ENCODE results near the gene PPP1R36.
"Not testable (repeated sequence)": the region's sequence is repeated elsewhere in the genome, so short reads cannot be mapped to it uniquely, and the experiment has no call there.

The PPP1R36 gene

GRCh38 chr14:64549791-64550620 lies at the start of gene PPP1R36:
Gene PPP1R36, plus strand, starts transcription at chr14:64549961. Its CDS starts 37 bp downstream, at chr14:64549998.
- DNase-seq: no peak

GRCh38 chr14:64500088-64500487 lies 49.7 kb upstream of the PPP1R36 start:
- no peak for DNase-seq

GRCh38 chr14:64501411-64502171 lies 48.2 kb upstream of the PPP1R36 start:
- DNase-seq: no peak

GRCh38 chr14:64502456-64502855 lies 47.3 kb upstream of the PPP1R36 start:
- no peak for DNase-seq

GRCh38 chr14:64502887-64503433 lies 46.8 kb upstream of the PPP1R36 start:
- DNase-seq: no peak

- peak; percentile 87 for DNase-seq
Measured at GRCh38 chr14:64503434-64504309, 46.1 kb upstream of the PPP1R36 start, which contains the start of gene ZBTB25. Gene ZBTB25, minus strand, starts transcription at chr14:64503838. Its CDS starts 13,305 bp downstream, at chr14:64490533.

- peak; percentile 49 for DNase-seq
Measured at GRCh38 chr14:64504310-64504896, 45.4 kb upstream of the PPP1R36 start, which contains the start of gene ZBTB1. Gene ZBTB1, plus strand, starts transcription at chr14:64504770. Its CDS starts 16,735 bp downstream, at chr14:64521505.

GRCh38 chr14:64504897-64505794 lies 44.6 kb upstream of the PPP1R36 start:
- DNase-seq: peak; percentile 80

GRCh38 chr14:64506721-64507120 lies 43.0 kb upstream of the PPP1R36 start:
- DNase-seq: no peak

- DNase-seq: no peak
Measured at GRCh38 chr14:64507376-64508156, 42.2 kb upstream of the PPP1R36 start.

GRCh38 chr14:64508215-64508776 lies 41.5 kb upstream of the PPP1R36 start:
- no peak for DNase-seq

- DNase-seq: no peak
Measured at GRCh38 chr14:64509036-64509435, 40.7 kb upstream of the PPP1R36 start.

GRCh38 chr14:64510825-64511671 lies 38.7 kb upstream of the PPP1R36 start:
- DNase-seq: peak; percentile 52

- no peak for DNase-seq
Measured at GRCh38 chr14:64513271-64513670, 36.5 kb upstream of the PPP1R36 start.

- DNase-seq: no peak
Measured at GRCh38 chr14:64515053-64515452, 34.7 kb upstream of the PPP1R36 start.

- DNase-seq: no peak
Measured at GRCh38 chr14:64516969-64517368, 32.8 kb upstream of the PPP1R36 start.

GRCh38 chr14:64517667-64518066 lies 32.1 kb upstream of the PPP1R36 start:
- DNase-seq: not testable (repeated sequence)

GRCh38 chr14:64518229-64518628 lies 31.5 kb upstream of the PPP1R36 start:
- DNase-seq: no peak

- no peak for DNase-seq
Measured at GRCh38 chr14:64520699-64521098, 29.1 kb upstream of the PPP1R36 start.
